ENCODE measurements around the gene ACAD10.

The ACAD10 gene

DNA sequence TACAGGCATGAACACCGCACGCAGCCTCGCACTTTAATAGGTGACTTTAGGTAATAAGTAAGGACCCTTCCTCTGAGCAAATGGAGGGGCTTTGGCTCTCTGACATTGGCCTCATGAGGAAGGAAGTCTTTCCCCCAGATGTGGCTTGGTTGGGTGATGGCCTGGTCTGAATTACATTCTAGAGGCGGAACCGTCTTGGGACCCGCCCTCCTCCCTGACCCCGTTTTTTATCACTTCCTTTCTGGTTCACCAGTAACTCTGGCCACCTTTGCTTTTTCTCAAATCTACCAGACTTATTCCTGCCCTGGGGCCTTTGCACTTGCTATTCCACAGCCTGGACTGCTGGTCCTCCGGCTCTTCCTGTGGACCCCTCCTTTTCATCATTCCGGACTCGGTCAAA lies 94.3 kb downstream of the ACAD10 start:
- DNase-seq, result no peak

DNA sequence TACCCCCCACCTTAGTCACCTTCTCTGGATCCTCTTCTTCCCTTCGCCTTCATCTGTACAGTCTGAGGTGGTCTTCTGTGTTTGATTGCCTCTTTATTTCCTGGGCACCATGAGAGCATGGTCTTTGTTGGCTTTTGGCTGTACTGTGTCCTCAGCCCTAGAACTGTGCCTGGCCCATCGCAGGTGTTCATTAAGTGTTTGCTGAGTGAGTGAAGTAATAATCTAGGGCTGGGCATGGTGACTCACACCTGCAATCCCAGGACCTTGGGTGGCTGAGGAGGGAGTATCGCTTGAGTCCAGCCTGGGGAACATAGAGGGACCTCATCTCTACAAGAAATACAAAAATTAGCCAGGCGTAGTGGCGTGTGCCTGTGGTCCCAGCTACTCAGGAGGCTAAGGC lies 94.8 kb downstream of the ACAD10 start:
- peak; percentile 87 for DNase-seq

GRCh38 chr12:111781085-111781658 lies 95.3 kb downstream of the ACAD10 start:
- no peak for DNase-seq

DNA sequence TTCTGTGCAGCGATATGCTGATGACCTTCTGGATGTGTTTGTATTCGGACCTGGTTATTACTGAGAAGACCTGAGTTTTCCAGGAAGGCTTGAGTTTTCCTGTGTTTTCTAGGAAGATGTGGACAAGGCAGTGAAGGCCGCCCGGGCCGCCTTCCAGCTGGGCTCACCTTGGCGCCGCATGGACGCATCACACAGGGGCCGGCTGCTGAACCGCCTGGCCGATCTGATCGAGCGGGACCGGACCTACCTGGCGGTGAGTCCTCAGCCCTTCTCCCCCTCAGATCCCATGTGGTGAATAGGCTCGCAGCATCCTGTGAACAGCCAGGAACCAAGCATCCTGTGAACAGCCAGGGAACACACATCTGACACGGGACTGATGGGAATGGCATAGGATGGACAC lies 97.2 kb downstream of the ACAD10 start:
- no peak for DNase-seq

GRCh38 chr12:111784953-111785352 lies 99.1 kb downstream of the ACAD10 start:
- DNase-seq, result no peak

- no peak for DNase-seq
Observed at GRCh38 chr12:111785651-111786050, 99.8 kb downstream of the ACAD10 start.

- peak; percentile 51 for DNase-seq
Observed at GRCh38 chr12:111788178-111788654, 102.4 kb downstream of the ACAD10 start.

GRCh38 chr12:111789779-111790178 lies 103.9 kb downstream of the ACAD10 start:
- no peak for DNase-seq

DNA sequence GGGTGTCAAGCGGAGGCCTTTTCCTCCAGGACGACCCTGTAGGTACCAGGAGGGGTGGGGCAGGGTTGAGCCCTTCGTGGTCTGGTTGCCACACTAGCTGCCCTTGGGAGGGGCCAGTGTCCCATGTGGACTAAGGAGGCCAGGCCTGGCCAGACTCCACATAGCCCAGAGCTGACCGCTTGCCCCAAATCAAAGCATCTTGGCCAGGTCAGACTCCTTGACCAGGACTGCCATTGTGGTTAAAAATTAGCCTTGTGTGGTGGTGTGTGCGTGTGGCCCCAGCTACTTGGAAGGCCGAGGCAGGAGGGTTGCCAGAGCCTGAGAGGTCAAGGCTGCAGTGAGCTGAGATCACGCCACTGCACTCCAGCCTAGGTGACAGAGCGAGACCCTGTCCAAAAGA lies 105.7 kb downstream of the ACAD10 start:
- DNase-seq, result no peak

DNA sequence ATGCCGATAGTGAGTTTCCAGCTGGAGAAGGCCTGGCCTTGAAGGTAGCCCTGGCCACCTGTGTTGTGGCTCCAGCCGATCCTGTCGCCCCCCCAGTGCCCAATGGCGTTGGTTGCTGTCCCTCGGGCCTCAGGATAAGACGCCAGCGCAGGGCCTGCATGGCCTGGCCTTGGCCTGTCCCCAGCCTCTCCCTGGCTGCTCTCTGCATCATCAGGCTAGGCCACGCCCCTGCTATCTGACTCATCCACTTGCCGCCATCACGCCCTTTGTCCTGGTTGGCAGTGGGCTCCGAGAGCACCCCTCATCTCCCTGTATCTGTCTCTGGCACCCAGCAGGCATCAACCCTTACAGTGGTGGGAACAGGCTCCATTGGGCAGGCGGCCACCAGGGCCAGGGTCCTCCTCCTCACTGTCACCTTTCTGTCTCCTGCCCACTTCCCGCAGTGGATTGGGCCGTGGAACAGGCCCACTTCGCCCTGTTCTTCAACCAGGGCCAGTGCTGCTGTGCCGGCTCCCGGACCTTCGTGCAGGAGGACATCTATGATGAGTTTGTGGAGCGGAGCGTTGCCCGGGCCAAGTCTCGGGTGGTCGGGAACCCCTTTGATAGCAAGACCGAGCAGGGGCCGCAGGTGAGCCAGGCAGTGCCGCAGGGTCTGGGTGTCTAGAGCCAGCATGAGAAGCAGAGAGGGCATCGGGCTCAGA lies 106.5 kb downstream of the ACAD10 start:
- DNase-seq, result peak; percentile 20

DNA sequence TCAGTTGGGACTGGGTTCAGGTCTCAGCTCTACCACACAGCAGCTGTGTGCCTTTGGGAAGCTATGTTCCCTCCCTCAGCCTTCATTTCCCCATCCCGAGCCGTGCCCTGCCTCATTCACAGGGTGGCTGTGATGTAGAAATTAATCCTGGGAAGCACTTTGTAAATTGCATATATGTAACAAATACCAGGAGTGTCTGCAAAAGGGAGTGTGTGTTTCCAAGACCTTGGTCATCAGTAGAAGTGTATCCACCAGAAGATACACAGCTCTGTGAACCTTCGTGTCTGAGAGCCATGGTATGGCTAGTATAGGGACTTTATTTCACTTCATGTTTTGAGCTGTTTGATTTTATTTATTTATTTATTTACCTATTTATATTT lies 107.0 kb downstream of the ACAD10 start:
- no peak for DNase-seq

- DNase-seq, result no peak
Observed at GRCh38 chr12:111798182-111798581, 112.3 kb downstream of the ACAD10 start.

- DNase-seq, result no peak
Observed at GRCh38 chr12:111799758-111800157, 113.9 kb downstream of the ACAD10 start.

DNA sequence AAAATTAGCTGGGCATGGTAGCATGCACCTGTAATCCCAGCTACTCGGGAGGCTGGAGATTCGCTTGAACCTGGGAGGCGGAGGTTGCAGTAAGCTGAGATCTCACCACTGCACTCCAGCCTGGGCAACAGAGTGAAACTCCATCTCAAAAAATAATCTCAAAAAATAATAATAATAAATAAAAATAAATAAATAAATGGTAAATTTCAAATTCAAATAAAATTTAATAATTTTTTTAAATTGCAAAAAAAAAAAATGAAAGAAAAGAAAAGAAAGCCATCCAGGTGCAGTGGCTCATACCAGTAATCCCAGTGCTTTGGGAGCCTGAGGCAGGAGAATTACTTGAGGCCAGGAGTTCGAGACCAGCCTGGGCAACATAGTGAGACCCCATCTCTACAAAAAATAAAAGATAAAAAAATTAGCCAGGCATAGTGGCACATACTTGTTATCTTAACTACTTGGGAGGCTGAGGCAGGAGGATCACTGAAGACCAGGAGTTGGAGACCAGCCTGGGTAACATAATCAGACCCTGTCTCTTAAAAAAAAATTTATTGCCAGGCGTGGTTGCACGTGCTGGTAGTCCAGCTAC lies 117.3 kb downstream of the ACAD10 start:
- no peak for DNase-seq

GRCh38 chr12:111803851-111804250 lies 118.0 kb downstream of the ACAD10 start:
- no peak for DNase-seq

- DNase-seq, result no peak
Observed at GRCh38 chr12:111806304-111806703, 120.5 kb downstream of the ACAD10 start.
